ENCODE results near the gene BRME1.

The BRME1 gene

GRCh38 chr19:13905634-13906520 lies at the start of gene BRME1, which contains the start of gene CC2D1A:
Gene BRME1 (minus strand): TSS chr19:13906117. CDS start chr19:13904892, 1,225 bp downstream.
Gene CC2D1A (plus strand): TSS chr19:13906201. CDS start chr19:13906442, 241 bp downstream.
- peak; percentile 84 for DNase-seq

GRCh38 chr19:13954185-13954584 lies 48.3 kb upstream of the BRME1 start:
- no peak for DNase-seq

DNA sequence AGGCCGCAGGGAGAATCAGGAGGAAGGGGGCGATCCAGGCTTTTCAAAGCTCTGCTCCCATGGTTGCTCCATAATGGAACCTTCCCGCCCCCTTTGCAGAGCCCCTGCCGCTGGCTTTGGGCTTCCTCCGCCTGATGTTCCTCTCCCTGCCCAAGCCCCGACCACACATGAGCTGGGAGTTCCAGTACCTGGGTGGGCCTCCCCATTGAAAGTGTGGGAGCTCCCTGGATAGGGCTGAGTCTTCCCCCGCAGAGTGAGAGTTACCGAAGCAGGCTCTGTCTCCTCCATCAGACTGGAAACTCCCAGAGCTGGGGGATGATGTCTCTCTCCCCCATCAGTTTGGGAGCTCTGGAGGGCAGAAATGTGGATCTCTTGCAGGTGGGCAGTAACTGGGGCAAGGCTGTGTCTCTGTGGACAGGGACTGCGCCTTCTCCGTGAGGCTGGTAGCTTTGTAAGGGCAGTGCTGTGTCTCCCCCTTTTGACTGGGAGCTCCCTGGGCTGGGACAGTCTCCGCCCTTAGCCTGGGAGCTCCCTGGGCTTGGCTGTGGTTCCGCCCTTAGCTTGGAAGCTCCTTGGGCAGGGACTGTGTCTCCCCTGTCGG lies 47.1 kb upstream of the BRME1 start:
- no peak for DNase-seq

DNA sequence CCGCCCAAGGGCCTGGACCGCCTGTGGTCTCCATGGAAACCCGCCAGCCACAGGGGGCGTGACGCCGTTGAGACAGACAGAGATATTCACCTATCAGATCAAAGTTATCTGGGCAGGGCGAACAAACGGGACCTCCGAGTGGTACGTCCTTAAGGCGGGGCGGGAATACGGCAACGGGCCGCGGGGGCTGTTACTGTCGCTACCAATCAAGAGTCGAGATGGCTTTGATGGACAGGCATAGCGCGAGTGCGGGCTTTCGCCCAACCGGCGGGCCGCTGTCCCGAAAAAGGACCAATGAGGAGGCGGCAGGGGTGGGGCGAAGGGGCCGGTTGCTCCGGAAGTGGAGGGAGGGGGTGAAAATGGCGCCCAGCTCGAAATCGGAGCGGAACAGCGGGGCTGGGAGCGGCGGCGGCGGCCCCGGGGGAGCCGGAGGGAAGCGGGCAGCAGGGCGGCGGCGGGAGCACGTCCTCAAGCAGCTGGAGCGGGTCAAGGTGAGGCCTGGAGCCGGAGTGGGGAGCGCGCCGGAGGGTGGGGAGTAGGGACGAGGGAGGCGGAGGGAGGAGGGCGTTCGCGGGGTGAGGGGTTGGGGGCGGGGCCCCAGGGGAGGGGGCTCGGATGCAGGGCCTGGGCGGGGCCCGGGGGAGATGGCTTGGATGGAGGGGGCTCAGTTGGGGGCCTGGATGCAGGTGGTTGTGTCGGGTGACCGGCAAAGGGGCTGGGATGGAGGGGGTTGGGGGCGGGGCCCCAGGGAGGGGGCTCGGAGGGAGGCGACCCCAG lies 46.4 kb upstream of the BRME1 start, which contains the start of gene DCAF15:
DCAF15 (plus strand) TSS at position 356 of the 777 bp plus-strand sequence; CDS start at position 360, 4 bp downstream.
- DNase-seq: peak; percentile 99

- no peak for DNase-seq
These were observed 45.9 kb upstream of the BRME1 start for GRCh38 chr19:13951799-13952153.

DNA sequence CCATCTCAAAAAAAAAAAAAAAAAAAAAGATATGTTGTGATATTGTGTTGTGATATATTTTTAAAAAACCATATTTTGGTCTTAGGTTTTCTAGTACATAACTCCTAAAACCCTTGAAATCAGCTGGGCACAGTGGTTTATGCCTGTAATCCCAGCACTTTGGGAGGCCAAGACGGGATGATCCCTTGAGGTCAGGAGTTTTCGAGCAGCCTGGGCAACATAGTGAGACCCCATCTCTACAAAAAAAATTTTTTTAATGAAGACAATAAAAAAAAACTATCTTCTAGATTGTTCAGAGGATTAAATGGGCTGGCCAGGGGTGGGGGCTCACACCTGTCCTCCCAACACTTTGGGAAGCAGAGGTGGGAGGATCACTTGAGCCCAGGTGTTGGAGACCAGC lies 45.1 kb upstream of the BRME1 start:
- DNase-seq: no peak

DNA sequence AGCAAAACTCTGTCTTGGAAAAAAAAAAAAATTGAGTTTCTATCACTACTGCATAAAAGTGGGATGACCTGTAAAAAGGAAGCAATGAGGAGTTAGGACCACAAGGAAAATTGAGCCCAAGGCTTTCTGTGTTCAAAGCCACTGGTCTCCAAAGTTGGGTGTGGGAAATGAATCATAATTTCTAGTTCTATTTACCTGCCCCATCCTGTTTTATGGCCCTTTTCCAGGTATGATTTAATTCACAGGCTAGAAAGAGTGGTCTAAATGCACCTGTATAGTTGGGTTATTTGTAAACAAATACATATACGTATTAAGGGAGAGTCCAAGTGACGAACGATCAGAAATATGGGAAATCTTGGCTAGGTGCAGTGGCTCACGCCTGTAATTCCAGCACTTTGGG lies 40.5 kb upstream of the BRME1 start:
- DNase-seq: no peak

DNA sequence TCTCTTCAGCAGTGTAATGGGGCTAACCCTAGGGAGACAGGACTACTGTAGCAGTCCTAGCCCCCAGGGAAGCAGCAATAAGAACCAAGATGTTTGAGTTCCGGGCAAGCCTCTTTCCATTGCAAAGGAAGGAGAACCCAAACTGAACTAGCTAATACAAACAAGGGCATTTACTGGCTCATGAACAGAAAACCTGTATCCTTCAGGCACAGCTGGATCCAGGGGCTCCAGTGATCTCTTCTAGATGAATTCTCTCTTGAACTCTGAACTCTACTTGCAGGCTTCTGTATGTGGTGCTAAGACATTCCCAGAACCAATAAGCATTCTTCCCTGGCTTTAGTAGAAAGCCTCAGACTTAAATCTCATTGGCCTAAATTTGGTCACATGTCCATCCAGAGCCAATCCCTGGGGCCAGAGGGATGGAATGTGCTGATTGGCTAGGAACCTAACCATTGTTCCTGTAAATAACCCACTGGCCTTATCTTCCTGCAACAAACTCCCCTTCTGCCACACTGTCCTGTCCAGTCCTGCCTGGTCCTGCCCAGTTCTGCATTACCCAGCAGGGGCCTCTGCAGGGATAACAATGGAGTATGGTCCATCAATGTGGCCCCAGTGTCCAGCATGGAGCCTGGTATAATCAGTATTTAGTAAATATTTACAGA lies 36.2 kb upstream of the BRME1 start:
- no peak for DNase-seq

- no peak for DNase-seq
These were observed 32.6 kb upstream of the BRME1 start, which contains the start of gene PODNL1 for GRCh38 chr19:13938301-13939064. Gene PODNL1 (minus strand): TSS chr19:13938417. CDS start chr19:13938181, 236 bp downstream.

DNA sequence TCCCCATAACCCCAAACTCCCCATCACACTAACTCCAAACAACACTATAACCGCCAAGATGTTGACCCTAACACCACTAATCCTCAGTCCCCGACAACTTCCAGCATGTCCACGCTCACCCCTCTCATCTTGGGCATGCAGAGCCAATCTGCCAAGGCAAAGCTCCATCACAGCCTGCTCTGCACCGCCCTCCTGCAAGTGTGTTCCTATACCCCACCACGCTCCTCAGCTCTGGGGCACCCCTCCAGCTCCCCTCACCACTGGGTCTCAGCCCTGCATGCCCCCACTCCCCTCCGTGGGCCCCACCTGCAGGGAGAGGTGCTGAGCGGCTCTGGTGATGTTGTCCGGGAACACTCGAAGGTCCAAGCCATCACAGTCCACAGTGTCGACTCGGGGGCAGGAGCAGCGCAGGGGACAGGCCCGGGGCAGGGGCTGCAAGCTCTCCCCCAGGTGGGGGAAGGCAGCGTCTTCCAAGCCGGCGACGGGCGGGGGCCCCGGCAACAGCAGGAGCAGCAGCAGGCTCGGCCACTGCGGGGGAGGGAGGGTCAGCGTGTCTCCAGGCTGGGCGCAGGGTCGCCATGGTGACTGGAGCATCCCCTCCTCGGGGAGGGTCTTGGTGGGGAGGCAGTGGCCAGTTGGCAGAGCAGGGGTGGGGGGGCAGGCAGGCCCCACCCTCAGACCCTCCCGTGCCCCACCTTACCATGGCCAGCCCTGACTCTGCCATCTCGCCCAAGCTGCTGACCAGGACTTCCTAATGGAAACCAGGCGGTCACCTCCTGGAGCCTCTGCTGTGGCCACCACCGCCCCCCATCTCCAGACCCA lies 31.8 kb upstream of the BRME1 start:
- DNase-seq: no peak

GRCh38 chr19:13935765-13936510 lies 30.0 kb upstream of the BRME1 start:
- DNase-seq: no peak

DNA sequence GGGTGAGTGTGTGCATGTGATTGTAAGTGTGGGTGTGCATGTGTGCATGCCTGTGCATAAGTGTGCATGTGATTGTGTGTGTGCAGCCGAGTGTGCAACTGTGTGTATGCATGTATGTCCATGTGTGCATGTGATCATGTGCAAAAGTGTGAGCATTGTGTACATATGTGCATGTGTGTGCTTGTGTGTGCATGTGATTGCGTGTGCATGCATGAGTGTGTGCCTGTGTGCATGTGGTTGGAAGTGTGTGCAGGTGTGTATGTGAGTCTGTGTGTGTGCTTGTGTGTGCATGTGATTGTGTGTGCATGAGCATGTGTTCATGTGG lies 28.8 kb upstream of the BRME1 start:
- no peak for DNase-seq

DNA sequence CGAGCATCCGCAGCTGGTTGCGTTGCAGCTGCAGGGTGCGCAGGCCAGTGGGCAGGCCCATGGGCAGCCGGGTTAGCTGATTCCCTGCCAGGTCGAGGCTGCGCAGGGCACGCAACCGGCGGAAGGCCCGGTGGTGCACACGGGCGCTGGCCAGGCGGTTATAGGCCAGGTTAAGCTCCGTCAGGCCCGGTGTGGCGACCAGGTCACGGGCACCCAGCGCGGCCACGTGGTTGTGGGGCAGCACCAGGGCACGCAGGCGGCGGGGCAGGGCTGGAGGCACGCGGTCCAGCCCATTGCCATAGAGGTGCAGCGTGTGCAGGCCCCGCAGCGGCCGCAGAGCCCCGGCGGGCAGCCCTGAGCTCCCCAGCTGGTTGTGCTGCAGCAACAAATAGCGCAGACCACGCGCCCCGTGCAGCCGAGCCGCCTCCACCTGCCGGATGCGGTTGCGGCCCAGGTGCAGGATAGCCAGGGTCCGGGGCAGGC lies 27.0 kb upstream of the BRME1 start:
- no peak for DNase-seq

GRCh38 chr19:13932149-13932637 lies 26.3 kb upstream of the BRME1 start:
- DNase-seq: no peak

- DNase-seq: no peak
These were observed 25.7 kb upstream of the BRME1 start for GRCh38 chr19:13931391-13932148.

DNA sequence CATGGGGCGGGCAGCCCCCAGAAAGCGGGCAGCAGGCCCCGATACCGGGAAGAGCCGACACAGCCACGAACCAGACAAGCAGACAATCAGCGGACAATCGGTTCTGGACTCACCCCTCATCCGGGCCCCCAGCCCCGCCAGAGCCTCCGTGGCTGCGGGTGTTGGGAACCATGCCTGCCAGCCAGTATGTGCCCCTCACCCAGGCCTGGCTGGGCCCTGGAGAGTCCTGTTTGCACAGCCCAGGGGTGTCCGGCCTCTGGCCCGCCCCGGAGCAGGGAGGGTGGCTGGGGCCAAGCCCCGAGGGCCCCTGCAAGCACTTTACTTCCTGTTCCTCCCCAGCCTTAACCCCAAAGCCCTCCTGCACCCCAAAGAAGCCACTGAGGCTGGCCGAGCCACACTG lies 24.5 kb upstream of the BRME1 start:
- DNase-seq: no peak

- DNase-seq: no peak
These were observed 24.0 kb upstream of the BRME1 start for GRCh38 chr19:13929956-13930355.

- DNase-seq: no peak
These were observed 23.4 kb upstream of the BRME1 start for GRCh38 chr19:13929340-13929739.

DNA sequence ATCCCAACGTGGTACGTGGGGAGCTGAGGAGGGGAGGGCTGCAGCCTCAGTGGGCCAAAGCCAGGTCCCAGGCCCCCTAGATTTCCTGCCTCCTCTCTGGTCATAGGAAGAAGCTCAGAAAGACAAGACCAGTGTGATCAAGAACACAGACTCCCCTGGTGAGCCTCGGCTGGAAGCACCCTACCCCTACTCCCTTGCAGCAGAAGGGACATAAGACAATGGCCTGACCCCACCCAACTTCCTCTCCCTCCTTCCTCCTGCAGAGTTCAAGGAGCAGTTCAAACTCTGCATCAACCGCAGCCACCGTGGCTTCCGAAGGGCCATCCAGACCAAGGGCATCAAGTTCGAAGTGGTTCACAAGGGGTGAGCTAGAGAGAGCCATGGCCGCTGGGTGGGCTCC lies 20.8 kb upstream of the BRME1 start:
- no peak for DNase-seq

Measured in DMS79 (cell line).